ACC112 (cell line): ENCODE data around the gene TNRC18.
"Not testable (repeated sequence)": the region's sequence is repeated elsewhere in the genome, so short reads cannot be mapped to it uniquely, and the experiment has no call there.

Experiments used
- H2AFZ ChIP-seq: fragments of 200-600 bp; sonication (generic); one replicate; pipeline ENCODE4 v1.6.0; 2017; ENCODE audit warnings: antibody characterized with exemption, low read length; ENCODE audit not compliant: unreplicated experiment
- H3K27ac ChIP-seq: fragments of 200-600 bp; sonication (generic); 2 replicates; pipeline ENCODE4 v1.5.1; 2014; ENCODE audit warnings: low read depth, mild to moderate bottlenecking, antibody characterized with exemption, low read length, moderate library complexity
- H3K27me3 ChIP-seq: fragments of 200-600 bp; sonication (generic); 2 replicates; pipeline ENCODE4 v1.6.1; 2014; ENCODE audit warnings: mild to moderate bottlenecking, antibody characterized with exemption, low read length, moderate library complexity, mixed read lengths; ENCODE audit not compliant: insufficient read depth
- H3K36me3 ChIP-seq: fragments of 200-600 bp; sonication (generic); 2 replicates; pipeline ENCODE4 v1.6.1; 2016; ENCODE audit warnings: mild to moderate bottlenecking, antibody characterized with exemption, low read length, moderate library complexity, mixed read lengths; ENCODE audit not compliant: insufficient read depth
- H3K4me1 ChIP-seq: fragments of 200-600 bp; sonication (generic); one replicate; pipeline ENCODE4 v1.6.1; 2016; ENCODE audit warnings: low read length, mixed read lengths; ENCODE audit not compliant: insufficient read depth, unreplicated experiment, control insufficient read depth
- H3K4me3 ChIP-seq: fragments of 200-600 bp; sonication (generic); 2 replicates; pipeline ENCODE4 v1.5.1; 2014; ENCODE audit warnings: mild to moderate bottlenecking, low read depth, low read length
- H3K79me2 ChIP-seq: fragments of 200-600 bp; sonication (generic); one replicate; pipeline ENCODE4 v1.6.0; 2016; ENCODE audit warnings: low read length; ENCODE audit not compliant: control insufficient read depth, unreplicated experiment, insufficient read depth

Gene TNRC18

DNA sequence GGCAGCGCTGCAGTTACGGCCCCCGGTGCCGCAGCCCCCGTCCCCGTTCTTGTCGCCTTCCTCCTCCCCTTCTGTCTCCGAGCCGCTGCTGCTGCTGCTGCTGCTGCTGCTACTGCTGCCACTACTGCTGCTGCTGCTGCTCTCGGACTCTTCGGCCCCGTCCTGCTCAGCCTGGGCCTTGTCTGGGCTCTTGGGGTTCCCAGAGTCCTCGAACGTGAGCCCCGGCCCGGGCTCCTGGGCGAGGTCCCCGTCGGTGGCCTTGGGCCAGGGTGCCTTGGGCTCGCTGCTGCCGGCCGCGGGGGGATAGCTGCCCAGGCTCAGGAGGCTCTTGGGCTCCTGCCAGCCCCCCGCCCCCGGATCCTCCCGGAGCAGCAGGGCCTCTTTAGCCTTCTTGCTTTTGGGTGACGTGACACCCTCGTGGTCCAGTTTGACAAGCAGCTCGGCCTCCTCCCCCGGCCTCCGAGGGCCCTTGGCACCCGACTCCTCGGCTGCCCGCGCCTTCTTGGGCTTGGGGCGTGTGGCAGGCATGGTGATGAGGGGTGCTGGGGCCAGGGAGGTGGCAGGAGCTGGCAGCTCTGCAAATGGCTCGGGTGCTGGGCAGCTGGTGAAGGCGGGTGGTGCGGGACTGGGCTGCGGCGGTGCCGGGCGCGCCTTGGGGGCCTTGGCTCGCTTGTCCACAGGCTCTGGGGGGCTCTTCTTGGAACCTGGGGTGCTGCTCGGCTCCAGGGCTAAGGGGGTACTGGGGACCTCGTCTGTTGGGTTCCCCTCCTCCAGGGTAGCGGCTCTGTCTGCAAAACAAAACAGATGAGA is 110.4 kb downstream of the TNRC18 start:
- not testable (repeated sequence) for H3K36me3 ChIP-seq, H3K4me3 ChIP-seq, H3K27ac ChIP-seq, H3K27me3 ChIP-seq, H3K79me2 ChIP-seq, H2AFZ ChIP-seq, H3K4me1 ChIP-seq

- H3K36me3 ChIP-seq: not testable (repeated sequence)
These were observed 111.2 kb downstream of the TNRC18 start for GRCh38 chr7:5312276-5313070.

GRCh38 chr7:5310822-5311405 is 112.7 kb downstream of the TNRC18 start:
- Histone ChIP-seq H3K4me1 (no peaks in the 10 kb centered on the region), H3K79me2 (no peaks in the 10 kb centered on the region), H3K27ac (no peak overlapping the region), H2AFZ (no peak overlapping the region), H3K4me3 (no peak overlapping the region), H3K36me3 (peaks cover 4% of the 10 kb centered on the region; the same call in 1 of the 2 replicates), H3K27me3 (no peaks in the 10 kb centered on the region)

More at GRCh38 chr7:5312276-5313070, 111.2 kb downstream of the TNRC18 start:
- not testable (repeated sequence) for H3K4me3 ChIP-seq, H3K27me3 ChIP-seq, H2AFZ ChIP-seq, H3K4me1 ChIP-seq, H3K79me2 ChIP-seq, H3K27ac ChIP-seq

- Histone ChIP-seq H2AFZ (no peak overlapping the region), H3K27me3 (no peaks in the 10 kb centered on the region), H3K79me2 (no peaks in the 10 kb centered on the region), H3K4me1 (no peaks in the 10 kb centered on the region), H3K27ac (no peak overlapping the region), H3K36me3 (no peaks in the 10 kb centered on the region; the same call in 1 of the 2 replicates), H3K4me3 (no peak overlapping the region)
These were observed 114.5 kb downstream of the TNRC18 start for GRCh38 chr7:5309146-5309545.

DNA sequence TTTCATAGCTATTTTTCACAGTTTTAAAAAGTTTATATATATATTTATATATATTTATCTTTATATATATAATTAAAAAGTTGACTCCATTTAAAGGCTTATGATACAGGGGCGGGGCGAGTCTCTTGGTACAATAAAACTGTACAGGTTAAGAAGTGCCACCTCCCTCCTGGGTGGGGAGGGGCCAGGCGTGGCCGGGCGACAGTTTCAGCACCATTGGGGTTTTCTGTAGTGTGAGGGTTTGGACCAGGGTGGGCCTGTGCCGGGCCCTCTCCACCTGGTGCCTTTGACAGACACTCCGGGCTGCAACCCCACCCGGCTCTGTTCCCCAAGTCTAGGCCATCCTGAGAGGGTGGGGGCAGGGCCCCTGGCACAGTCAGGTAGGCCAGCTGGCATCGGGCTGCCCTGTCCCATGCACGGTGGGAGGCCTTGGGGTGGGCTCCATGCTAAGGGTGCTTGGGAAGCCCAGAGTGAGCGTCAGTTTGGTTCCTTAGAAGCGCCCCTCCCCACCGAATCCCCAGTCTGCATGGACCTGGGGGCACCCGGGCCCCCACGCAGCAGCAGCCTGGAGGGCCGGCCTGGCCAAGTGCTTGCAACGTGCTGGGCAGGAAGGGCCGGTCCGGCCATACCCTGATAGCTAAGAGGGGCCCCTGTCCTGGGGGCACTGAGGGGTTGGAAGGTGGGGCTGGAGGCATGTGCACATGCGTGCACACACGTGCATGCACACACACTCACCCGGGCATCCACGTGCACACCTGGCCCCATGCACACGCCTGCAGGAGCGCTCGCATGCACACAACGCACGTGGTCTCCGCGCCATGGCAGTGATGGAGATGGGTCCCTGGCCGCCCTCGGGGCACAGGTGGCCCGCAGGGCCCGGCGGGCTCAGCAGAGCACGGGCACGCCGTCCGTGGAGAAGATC is 116.2 kb downstream of the TNRC18 start:
- H3K79me2 ChIP-seq, H3K27ac ChIP-seq, H3K36me3 ChIP-seq, H3K27me3 ChIP-seq, H3K4me1 ChIP-seq, H2AFZ ChIP-seq, H3K4me3 ChIP-seq: not testable (repeated sequence)

DNA sequence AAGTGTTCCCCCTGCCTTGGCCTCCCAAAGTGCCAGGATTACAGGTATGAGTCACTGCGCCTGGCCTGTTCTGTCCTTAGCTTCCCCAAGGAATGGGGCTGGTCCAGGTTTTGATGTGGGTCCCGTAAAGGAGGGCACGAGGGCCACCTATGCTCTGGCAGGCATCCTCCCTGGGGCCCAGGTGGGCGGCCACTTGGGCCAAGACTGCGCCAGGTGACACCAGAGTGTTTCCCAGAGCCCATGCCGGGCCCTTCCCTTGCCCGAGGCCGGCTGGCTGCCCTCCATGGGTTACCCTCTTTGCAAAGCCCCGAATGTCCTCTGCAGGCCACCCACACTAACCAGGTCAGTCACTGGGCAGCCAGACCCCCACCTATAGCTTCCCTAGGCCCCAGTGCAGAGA is 118.6 kb downstream of the TNRC18 start:
- not testable (repeated sequence) for H3K36me3 ChIP-seq, H3K4me3 ChIP-seq, H3K4me1 ChIP-seq, H3K79me2 ChIP-seq, H3K27me3 ChIP-seq, H2AFZ ChIP-seq, H3K27ac ChIP-seq

GRCh38 chr7:5303591-5304505 is 119.8 kb downstream of the TNRC18 start:
- no peaks in the 10 kb centered on the region for H3K27me3 ChIP-seq
- H3K4me1 ChIP-seq: no peaks in the 10 kb centered on the region
- H3K4me3 ChIP-seq: no peak overlapping the region
- H3K36me3 ChIP-seq: no peaks in the 10 kb centered on the region
- no peak overlapping the region for H3K27ac ChIP-seq
- no peak overlapping the region for H2AFZ ChIP-seq
- no peaks in the 10 kb centered on the region for H3K79me2 ChIP-seq

- H2AFZ ChIP-seq: no peak overlapping the region
- H3K4me3 ChIP-seq: no peak overlapping the region
- H3K4me1 ChIP-seq: no peaks in the 10 kb centered on the region
- H3K36me3 ChIP-seq: no peaks in the 10 kb centered on the region
- no peaks in the 10 kb centered on the region for H3K79me2 ChIP-seq
- no peak overlapping the region for H3K27ac ChIP-seq
- H3K27me3 ChIP-seq: no peaks in the 10 kb centered on the region
These were observed 120.6 kb downstream of the TNRC18 start for GRCh38 chr7:5303061-5303460.

DNA sequence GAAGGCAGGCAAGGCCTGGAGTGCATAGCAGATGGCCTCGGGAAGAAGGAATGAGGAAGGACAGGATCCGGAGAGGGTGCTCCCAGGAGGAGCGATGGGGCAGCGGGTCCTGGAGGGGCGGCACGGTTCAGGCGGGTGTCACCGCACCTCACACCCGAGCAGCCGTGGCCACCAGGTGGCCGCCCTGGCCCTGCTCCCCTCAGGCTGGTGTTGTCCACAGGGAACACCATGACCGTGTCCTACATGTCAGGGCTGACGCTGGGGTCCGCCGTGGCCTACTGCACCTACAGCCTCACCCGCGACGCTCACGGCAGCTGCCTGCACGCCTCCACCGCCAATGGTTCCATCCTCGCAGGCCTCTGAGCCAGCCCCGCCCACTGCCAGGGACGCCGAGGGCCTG is 121.1 kb downstream of the TNRC18 start:
- Histone ChIP-seq H3K79me2 (no peaks in the 10 kb centered on the region), H3K4me3 (no peak overlapping the region), H3K27ac (no peak overlapping the region), H2AFZ (no peak overlapping the region), H3K36me3 (no peaks in the 10 kb centered on the region), H3K27me3 (no peaks in the 10 kb centered on the region), H3K4me1 (no peaks in the 10 kb centered on the region)
